ENCODE results near the gene FAM237A.

The FAM237A gene

GRCh38 chr2:206692971-206693370 lies 50.7 kb downstream of the FAM237A start:
- no peak for DNase-seq (ENCODE audit: low spot score)

GRCh38 chr2:206693399-206694137 lies 51.3 kb downstream of the FAM237A start:
- DNase-seq (ENCODE audit: low spot score): peak; percentile 35

- no peak for DNase-seq (ENCODE audit: low spot score)
Observed at GRCh38 chr2:206696910-206697309, 54.6 kb downstream of the FAM237A start.

- no peak for DNase-seq (ENCODE audit: low spot score)
Observed at GRCh38 chr2:206698811-206699210, 56.5 kb downstream of the FAM237A start.
